Forelimb muscle (tissue), 1 donor: ENCODE results near the gene ZDHHC9. TPM values are rescaled to one million over a fixed set of nuclear protein-coding genes. Genes with fewer than 3 reads are reported as not detected.

Experiments used
- DNase-seq: peaks from one replicate; pipeline ENCODE4 v3.0.0-alpha.2; 2013; ENCODE audit warnings: low read depth
- polyA plus RNA-seq: library from polyadenylated mRNA; unstranded; fragments of 120-200 nt; gene quantifications from one replicate; pipeline ENCODE4 v1.2.1, GENCODE V29; 2013; ENCODE audit not compliant: insufficient read length

The ZDHHC9 gene
- polyA plus RNA-seq, 1 donor, result 27.8 TPM

GRCh38 chrX:129823115-129823514 lies 20.6 kb downstream of the ZDHHC9 start:
- no peak for DNase-seq

DNA sequence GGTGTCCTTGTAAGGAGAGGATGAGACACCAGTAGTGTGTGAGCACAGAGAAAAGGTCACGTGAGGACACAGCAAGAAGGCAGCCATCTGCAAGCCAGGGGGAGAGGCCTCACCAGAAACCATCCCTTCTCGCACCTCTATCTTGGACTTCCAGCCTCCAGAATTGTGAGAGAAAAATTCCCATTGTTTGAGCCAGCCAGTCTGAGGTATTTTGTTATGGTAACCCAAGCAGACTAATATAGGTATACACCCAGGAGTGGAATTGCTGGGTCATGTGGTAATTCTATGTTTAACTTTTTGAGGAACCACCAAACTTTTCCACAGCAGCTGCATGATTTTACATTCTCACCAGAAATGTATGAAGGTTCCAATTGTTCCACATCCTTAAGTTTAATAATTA lies 25.6 kb downstream of the ZDHHC9 start:
- no peak for DNase-seq

DNA sequence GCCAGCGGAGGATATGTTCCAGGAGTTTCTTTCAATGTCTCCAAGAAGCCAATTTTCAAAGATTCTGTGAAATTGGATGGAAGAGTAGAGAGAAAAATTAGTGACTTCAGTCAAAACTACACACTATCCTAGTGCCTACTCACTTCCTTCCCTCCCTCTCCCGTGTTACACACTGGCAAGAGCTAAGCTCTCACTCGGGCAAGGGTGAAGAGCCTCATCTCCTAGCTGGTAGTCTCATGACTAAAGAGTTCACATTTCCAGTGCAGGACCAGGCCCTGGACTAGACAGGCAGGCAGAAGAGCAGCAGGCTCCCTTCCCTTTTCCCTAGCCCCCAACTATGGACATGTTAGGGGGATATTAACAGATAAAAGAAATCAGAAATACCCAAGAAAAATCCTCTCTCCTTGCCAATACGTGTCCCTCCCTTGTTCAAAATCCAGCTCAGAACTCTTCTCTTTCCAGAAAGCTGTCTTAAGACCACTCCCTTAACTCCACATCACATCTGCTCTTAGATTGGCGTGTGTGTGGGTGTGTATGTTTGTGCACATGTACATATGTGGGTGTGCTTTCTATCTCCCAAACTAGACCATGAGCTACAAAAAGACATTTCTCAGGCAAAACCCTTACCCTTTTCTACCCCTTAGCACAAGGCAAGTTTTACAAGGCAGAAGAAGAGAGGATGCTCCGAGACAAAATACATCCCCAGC lies 29.9 kb downstream of the ZDHHC9 start:
- no peak for DNase-seq

DNA sequence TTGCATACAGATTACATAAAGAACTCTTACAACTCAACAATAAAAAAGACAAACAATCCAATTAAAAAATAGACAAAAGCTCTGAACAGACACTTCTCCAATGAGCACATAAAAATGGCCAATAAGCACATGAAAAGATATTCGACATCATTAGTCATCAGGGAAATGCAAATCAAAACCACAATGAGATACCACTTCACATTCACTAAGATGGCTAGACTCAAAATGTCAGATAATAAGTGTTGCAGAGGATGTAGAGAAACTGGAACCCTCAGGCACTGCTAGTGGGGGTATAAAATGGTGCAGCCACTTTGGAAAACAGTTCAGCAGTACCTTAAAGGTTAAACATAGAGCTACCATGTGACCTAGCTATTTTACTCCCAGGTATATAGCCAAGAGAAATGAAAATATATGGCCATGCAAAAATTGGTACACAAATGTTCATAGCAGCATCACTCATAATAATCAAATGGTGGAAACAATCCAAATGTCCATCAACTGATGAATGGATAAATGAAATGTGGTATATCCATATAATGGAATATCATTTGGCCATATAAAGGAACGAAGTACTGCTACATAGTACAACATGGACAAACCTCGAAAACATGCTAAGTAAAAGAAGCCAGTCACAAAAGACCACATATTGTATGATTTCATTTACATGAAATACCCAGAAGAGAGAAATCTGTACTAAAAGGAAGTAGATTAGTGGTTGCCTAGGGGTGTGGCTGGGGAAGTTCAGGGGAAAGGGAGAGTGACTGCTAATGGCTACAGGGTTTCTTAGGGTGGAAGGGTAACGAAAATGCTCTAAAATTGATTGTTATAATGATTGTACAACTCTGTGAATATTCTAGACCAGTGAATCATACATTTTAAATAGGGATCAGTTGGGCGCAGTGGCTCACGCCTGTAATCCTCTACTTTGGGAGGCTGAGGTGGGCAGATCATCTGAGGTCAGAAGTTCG lies 34.6 kb downstream of the ZDHHC9 start:
- DNase-seq, result no peak

- DNase-seq, result no peak
Observed at GRCh38 chrX:129808158-129808828, 35.4 kb downstream of the ZDHHC9 start.

DNA sequence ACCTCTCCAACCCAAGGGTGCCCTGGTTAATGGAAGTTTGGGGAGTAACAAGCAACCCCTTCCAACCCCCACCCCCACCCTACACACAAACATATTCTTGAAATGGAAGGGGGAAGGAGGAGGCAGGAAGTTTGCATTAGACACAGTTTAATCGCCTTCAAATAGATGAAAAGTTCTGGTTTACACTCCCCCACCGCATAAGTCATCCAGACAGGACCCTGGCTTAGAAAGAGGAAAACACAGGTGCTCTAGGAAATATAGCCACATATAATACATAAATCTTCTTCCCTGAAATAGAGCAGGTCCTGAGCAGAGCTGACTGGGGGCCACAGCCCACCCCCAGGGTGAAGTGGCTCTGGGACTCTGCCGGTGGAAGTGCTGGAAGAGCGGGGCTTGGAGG lies 38.9 kb downstream of the ZDHHC9 start:
- DNase-seq, result no peak

GRCh38 chrX:129802863-129803262 lies 40.8 kb downstream of the ZDHHC9 start:
- no peak for DNase-seq

GRCh38 chrX:129800186-129800585 lies 43.5 kb downstream of the ZDHHC9 start:
- no peak for DNase-seq

DNA sequence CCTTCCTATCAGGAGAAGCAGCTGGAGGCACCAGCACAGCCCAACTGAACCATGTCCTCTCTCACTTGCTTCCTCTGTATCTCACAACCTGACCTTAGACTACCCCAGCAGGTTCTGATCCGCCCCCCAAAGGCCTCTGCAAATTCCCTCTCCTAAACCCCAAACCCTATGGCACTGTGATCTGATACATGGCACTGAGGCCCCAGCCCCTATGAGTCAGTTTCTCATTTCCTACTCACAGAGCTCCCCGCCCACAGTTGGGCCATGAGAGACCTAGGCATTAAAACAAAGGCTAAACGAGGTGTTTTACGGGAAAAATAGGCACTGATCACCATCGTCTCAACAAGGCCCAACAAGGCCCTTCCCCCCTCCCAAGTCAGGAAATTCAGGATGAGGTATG lies 44.8 kb downstream of the ZDHHC9 start:
- DNase-seq, result no peak

DNA sequence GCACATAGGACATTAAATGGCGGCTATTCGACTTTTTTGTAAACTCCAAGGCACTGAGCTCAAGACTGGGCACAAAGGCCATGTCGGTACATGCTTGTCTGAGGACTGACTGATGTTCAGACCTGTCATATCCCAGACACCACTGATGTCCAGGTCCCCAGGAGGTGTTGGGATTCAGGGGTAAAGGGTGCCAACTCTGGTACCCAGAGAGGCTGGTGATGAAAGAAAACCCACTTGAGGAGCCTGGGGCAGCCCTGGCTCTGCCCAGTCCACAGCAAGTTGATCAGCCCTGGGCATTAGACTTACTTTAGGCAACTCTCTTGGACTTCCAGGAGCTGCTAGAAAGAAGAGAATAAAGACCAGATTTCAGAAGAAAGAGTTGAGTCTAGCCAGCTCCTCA lies 45.2 kb downstream of the ZDHHC9 start:
- DNase-seq, result no peak

- no peak for DNase-seq
Observed at GRCh38 chrX:129797251-129797906, 46.3 kb downstream of the ZDHHC9 start.

GRCh38 chrX:129795584-129795983 lies 48.1 kb downstream of the ZDHHC9 start:
- no peak for DNase-seq

GRCh38 chrX:129793604-129794191 lies 50.0 kb downstream of the ZDHHC9 start:
- DNase-seq, result no peak

- no peak for DNase-seq
Observed at GRCh38 chrX:129792586-129793291, 50.9 kb downstream of the ZDHHC9 start.

GRCh38 chrX:129791961-129792570 lies 51.6 kb downstream of the ZDHHC9 start:
- DNase-seq, result no peak

DNA sequence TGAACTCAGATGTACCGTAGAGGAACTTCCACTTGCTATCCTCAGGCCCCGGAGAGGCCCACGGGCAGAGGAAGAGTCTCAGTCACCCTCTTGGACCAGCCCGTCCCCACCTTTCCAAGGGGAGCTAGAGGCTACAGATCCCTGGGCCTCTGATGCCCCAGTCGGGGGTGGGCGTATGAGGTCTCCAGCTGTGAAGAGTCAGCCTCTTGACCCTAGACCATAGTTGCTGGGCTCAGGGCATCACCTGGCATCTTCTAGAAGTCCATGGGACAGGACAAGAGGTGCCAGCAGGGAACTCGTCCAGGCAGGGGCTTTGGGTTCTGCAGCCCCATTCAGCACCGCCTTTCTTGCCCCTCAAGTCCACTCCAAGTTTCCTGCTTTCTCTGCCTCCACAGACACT lies 52.4 kb downstream of the ZDHHC9 start:
- DNase-seq, result no peak

DNA sequence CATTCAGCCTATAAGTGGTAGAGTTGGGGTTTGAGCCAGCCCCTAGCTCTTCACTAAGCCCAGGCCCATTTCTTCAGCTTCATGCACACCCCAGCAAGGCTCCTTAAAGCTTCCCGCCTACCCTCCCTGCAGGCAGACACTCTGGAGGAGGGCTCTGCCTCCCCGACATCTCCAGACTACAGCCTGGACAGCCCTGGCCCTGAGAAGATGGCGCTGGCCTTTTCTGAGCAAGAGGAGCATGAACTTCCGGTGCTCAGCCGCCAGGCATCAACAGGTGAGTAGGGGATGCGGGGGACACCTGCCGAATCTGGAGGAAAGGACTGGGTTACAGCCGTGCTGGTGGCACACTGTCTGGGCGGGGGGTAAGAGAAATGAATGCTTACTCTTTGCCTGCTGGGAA lies 52.9 kb downstream of the ZDHHC9 start:
- no peak for DNase-seq

DNA sequence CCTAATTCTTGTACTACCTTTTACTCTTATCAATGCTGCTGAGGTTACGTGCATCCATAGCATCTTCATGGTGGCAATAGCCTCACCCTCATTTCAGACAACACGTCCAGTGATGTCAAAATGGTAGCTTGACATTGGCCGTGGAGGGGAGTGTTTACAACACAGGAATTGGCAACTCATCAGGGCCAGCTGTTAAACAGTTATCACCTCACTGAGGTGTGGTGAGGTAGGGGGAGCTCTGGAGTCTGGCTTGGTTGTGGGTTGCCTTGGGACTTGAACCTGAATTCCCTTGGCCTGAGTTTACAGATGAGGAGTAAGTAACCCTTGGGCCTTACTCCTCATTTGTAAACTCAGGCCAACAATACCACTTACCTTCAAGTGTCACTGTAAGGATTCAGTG lies 53.5 kb downstream of the ZDHHC9 start:
- DNase-seq, result no peak

DNA sequence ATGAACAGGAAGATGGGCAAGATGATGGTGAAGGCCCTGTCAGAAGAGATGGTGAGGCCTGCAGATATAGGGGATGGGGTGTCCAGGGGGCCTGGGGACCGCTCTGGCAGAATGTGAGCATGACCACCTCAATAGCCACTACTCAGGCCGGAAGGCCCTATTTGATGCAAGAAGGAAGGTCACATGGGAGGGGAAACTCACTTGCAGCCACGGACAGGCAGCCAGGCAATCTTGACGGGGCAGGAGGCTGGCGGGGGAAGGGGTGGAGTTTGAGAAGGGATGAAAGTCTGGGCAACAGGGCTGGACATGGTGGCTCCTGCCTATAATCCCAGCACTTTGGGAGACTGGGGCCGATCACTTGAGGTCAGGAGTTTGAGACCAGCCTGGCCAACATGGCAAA lies 55.2 kb downstream of the ZDHHC9 start:
- no peak for DNase-seq

GRCh38 chrX:129787336-129788055 lies 56.2 kb downstream of the ZDHHC9 start:
- DNase-seq, result no peak
